DOHH2 (cell line): ENCODE data around the gene DNASE1L1.

ENCODE experiments used
- CTCF ChIP-seq: fragments of 200-600 bp; sonication (generic); IDR thresholded peaks from one replicate; pipeline ENCODE4 v1.5.1; 2014; ENCODE audit warnings: antibody characterized with exemption, mild to moderate bottlenecking, low read depth, low read length; ENCODE audit not compliant: poor library complexity, severe bottlenecking
- EZH2phosphoT487 ChIP-seq: fragments of 200-600 bp; sonication (generic); IDR thresholded peaks from 2 replicates; pipeline ENCODE4 v1.6.1; 2017; ENCODE audit warnings: borderline replicate concordance, mild to moderate bottlenecking, antibody characterized with exemption, low read length, moderate library complexity, mixed read lengths

DNA sequence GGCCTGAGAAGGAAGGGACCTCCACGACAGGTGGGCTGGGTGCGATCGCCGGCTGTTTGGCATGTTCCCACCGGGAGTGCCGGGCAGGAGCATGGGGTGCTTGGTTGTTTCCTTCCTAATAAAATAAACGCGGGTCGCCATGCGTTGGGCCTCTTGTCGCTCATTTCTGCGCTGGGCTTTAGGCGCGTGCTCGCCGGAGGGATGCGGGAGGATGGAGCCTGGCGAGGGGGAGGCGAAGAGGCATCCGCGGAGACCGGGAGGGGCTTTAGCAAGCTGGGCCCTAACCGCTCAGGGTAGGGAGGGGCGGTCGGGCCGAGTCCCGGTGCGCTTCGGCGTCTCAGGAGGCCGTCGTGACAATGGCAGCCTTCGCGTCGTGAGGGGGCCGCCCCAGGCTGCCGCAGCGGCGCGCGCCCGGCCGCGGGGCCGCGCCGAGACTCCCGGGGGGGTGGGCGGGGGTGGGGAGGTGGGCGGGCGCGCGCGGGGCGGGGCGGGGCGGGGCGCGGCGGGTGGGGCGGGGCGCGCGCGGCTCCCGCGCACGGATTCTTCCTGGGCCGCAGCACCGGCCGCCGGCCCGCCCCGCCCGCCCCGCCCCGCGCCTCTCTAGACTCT, 27.4 kb upstream of the DNASE1L1 start:
- TF ChIP-seq EZH2phosphoT487: no peak
- TF ChIP-seq CTCF: no peak
